Stimulated activated CD8-positive, alpha-beta memory T cell treated with anti-CD3 and anti-CD28 coated beads, Interleukin-2, amount 100 ng/mL, for 1 hour (primary cell): ENCODE data around the gene PLGLB1.
"Not testable (repeated sequence)": the region's sequence is repeated elsewhere in the genome, so short reads cannot be mapped to it uniquely, and the experiment has no call there.

Experiments used
- DNase-seq, 2 donors: peaks; one replicate each; pipeline ENCODE4 v3.0.0-alpha.2; 2020; ENCODE audit warnings: low read depth in 2 of 2

The PLGLB1 gene

DNA sequence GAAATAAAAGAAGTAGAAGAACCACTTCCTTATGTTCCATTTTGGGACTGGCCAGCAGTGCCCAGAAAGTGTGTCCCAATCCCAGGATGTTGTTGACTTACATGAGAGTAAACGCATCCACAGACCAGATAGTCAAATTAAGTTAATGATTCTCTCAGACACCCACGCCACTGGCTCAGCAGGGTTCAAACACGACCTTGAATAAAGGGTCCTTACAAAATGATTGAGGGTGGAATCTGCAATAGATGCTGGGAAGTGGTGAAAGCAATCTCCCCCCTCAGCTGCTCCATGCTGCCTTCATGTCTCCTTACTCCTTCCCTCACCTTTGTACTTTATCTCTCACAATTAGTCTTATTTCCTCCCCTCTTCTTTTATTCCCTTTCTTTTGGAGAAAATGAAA, at the start of gene PLGLB1:
TSS of gene PLGLB1 (minus strand) at position 101 of the 400 bp plus-strand sequence. CDS start at position 40, 61 bp downstream.
- not testable (repeated sequence) for DNase-seq

- not testable (repeated sequence) for DNase-seq
Observed at GRCh38 chr2:87064305-87064704, 42.7 kb upstream of the PLGLB1 start.

- DNase-seq = not testable (repeated sequence)
Observed at GRCh38 chr2:87063431-87063830, 41.8 kb upstream of the PLGLB1 start.

DNA sequence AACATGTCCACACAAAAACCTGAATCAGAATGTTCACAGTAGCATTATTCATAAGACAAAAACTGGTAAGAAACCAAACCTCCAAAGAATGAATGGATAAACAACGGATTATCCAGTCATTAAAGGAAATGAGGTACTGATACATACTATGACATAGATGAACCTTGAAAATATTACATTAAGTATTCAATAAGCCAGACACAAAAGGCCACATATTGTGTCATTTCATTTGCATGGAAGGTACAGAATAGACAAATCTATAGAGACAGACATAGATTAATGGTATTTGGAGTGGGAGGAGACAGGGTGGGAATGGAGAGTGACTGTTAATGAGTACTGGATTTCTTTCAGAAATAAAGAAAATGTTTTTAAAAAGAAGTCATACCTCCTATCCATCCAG, 39.9 kb upstream of the PLGLB1 start:
- DNase-seq = not testable (repeated sequence)

DNA sequence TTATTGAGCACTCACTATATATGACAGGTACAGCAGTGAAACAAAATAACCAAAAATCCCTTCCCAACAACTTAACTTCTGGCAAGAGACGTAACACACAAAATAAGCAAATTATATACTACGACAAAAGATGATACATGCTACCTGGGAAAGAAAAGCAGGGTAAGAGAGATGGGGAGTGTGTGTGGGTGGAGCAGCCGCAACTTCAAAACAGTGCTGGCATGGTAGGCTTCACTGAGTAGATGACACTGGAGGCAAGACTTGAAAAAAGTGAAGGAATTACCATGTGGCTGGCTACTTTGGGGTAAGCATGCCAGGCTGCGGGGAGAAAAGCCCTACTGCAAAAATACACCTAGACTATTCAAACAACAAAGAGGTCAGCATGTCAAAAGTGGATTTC, 36.0 kb upstream of the PLGLB1 start:
- not testable (repeated sequence) for DNase-seq

DNA sequence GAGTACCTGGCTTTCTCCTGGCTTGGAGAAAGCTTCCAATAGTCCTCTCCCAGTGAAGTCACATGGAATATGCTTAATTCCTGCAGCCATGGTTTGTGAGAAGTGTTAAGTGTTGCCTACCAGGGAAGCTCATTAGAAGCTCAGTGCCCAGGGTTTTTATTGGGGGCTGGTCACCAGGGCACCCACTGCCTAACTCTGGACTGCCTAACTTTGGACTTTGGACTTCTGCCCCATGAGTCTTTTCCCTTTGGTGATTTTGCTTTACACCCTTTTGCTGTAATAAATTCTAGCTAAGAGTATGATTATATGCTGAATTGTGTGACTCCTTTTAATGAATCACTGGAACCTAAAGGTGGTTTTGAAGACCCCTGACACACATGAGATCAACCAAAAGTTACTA, 35.2 kb upstream of the PLGLB1 start:
- not testable (repeated sequence) for DNase-seq

GRCh38 chr2:87056435-87056834, 34.8 kb upstream of the PLGLB1 start:
- DNase-seq = not testable (repeated sequence)

DNA sequence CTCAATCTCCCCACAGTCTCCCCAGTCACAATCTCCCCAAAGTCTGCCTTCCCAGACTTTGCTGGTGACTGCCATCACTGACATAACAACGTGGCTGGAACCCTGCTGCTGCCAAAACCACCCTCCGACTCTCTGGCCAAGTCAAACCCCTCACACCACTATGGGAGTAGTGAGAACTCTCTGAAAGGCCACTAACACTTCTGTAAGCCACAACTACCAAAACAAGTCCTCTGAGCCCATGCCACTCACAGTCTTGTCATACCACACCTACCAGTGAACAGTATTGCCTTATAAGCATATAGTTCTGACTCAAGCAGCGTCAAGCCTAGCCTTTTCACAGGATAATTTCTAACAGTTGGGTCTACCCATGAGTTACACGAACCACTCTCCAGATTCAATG, 32.7 kb upstream of the PLGLB1 start:
- not testable (repeated sequence) for DNase-seq

GRCh38 chr2:87041321-87041978, 19.8 kb upstream of the PLGLB1 start:
- DNase-seq = not testable (repeated sequence)

DNA sequence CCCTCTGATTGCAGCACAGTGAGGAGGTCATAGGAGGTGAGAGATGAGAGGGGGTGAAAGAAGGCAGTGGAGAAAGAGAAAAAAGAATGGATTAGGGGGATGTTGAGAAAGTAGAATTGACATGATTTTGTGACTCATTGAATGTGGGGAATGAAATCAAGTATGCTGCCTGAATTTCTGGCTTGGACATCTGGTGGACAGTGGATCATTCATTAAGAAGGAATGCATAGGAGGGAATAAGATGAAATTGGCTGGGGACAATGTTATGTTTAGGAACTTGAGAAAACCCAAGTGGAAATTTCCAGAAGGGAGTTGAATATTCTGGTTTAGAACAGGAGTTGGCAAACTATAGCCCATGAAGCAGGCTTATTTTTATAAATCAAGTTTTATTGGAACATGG, 7.0 kb upstream of the PLGLB1 start:
- not testable (repeated sequence) for DNase-seq

- DNase-seq = not testable (repeated sequence)
Observed at GRCh38 chr2:87026816-87027215, 5.2 kb upstream of the PLGLB1 start.

- DNase-seq = not testable (repeated sequence)
Observed at GRCh38 chr2:87025927-87026326, 4.3 kb upstream of the PLGLB1 start.

GRCh38 chr2:87023988-87024615, 2.5 kb upstream of the PLGLB1 start:
- DNase-seq = not testable (repeated sequence)

DNA sequence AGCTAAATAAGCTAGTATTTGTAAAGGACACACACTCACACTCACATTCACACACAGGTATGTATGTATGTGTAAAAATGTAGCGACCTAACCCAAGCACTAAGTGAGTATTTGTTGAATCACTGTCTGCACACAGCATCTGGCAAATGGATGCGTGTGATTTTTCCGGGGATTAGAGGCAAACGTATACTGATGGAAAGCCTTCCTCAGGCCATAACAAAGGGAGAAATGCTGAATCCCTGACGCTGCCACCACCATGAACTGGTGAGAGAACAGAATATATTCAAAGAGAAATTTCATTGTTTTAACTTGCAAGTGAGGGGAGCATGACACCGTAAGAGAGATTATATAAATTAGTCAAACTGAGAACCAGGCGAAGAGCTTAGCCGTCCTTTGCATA, 601 bp downstream of the PLGLB1 start:
- not testable (repeated sequence) for DNase-seq

DNA sequence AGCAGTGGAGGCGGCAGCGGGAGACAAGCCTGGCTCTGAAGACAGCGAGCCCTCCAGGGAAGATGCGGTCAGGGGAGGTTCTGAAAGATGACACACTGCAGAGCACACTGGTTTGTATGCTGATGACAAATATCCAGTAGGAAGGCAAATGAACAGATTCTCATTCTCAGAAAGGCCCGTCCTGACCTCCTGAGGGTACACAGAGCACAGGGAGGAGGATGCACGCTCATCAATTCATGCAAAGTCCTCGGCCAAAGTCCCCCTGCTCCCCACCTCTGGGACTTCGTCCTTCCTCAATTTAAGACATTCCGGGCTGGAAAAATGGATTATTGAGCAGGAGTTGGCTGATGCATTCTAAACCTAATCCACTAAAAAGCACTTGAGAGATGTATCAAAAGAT, 2.6 kb downstream of the PLGLB1 start:
- DNase-seq = not testable (repeated sequence)

DNA sequence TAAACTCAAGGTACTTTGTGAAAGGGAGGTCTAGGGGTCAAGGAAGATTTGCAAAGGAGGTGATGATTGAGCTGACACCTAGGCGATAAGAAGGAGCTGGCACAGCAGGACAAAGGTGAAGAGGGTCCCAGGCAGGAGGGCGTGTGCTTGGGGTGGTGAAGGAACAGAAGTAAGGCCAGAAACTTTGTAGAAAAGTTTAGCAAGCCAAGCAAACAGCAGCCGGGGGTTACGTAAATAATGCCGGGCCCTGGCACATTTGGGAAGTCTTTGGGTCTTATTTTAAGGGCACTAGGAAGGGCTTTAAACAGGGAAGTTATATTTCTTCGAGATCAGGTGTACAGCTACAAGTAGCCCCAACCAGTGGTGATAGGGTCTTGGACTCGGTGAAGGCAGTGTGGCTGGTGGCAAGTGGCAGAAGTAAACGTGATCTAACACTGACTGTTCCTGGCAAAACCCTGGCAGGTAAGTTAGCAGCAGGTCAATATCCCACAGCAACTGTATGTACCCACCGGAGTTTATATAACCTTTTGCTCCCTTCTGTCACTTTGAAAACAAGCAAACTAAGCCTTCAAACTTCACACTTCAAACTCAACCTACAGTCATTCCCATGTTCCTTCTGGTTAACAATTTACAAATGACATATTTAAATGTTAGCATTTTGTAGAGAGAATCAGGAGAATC, 7.0 kb downstream of the PLGLB1 start:
- not testable (repeated sequence) for DNase-seq

DNA sequence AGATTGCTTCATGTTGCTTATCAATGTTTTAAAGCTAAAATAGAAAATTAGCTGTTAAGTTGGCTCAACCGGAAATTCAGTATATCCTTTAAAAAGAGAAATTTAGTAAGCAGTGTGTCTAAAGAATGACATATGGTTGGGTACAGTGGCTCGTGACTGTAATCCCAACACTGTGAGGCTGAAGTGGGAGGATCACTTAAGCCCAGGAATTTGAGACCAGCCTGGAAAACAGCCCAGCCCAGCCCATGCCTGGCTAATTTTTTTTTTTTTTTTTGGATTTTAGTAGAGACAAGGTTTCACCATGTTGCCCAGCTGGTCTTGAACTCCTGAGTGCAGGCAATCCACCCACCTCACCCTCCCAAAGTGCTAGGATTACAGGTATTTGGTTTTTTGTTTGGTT, 17.2 kb downstream of the PLGLB1 start:
- DNase-seq = not testable (repeated sequence)
